Thyroid gland (tissue), 4 donors: Measurements from ENCODE around the gene C1orf35.

Source experiments
- CTCF ChIP-seq, 6 experiments: fragments of 200-600 bp in 3 of 6; fragments of 450-650 bp in 3 of 6; sonication (generic) in 3 of 6; IDR thresholded peaks; one replicate each; pipeline ENCODE4 v1.5.1; 2016 to 2019; ENCODE audit warnings: antibody characterized with exemption in 6 of 6, mild to moderate bottlenecking in 2 of 6, inconsistent platforms in 1 of 6, moderate library complexity in 1 of 6
- POLR2A ChIP-seq, 2 donors: fragments of 450-650 bp; IDR thresholded peaks; one replicate each; pipeline ENCODE4 v1.6.1; 2017; ENCODE audit warnings: antibody characterized with exemption in 2 of 2, mild to moderate bottlenecking in 2 of 2, moderate library complexity in 1 of 2

GRCh38 chr1:228081144-228081543 lies 22.0 kb downstream of the C1orf35 start:
- TF ChIP-seq CTCF (IDR thresholded peaks at IDR 0.05) = no peak
- no peak for TF ChIP-seq POLR2A (IDR thresholded peaks at IDR 0.05)
